Measurements from ENCODE around the gene ETV7. TPM values are rescaled to one million over a fixed set of nuclear protein-coding genes. Genes with fewer than 3 reads are reported as not detected.
"Not testable (repeated sequence)": the region's sequence is repeated elsewhere in the genome, so short reads cannot be mapped to it uniquely, and the experiment has no call there.

ETV7 gene
- total and polyA plus RNA-seq, 2 donors (not counting 1 experiment from before 2014, with no cell fraction given) = 0.96 to 2.0 TPM

DNA sequence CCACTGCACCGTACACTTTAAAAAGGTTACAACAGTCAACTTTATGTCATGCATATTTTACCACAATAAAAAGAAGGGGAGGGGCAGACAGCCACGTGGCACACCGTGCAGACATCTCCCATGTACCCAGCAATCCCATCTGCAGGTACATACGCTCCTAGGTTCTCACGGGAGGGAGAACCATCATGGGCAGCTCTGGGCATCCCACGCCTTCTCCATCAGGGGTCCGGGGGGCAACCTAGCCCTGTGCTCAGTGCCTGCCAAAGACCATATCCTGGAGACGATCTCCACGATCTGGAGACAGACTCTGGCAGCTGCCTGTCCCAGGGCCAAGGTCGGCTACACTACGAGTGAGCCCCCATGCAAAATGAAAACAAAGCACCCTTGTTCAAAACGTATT, 48.3 kb downstream of the ETV7 start:
- H3K4me3 ChIP-seq (ENCODE audit: control extremely low read depth in 1 of 5, extremely low read depth in 1 of 5, insufficient read depth in 1 of 5, low read depth in 2 of 5, low read length in 4 of 5) = no peak overlapping the region
- Mint-ChIP-seq H3K4me1 (peaks cover 22% of the 10 kb centered on the region), H3K27ac (no peak overlapping the region), H3K27me3 (peaks cover 32% of the 10 kb centered on the region), H3K9me3 (ENCODE audit: insufficient read depth) (no peaks in the 10 kb centered on the region), H3K4me3 (no peak overlapping the region)
- peaks cover 15 to 26% of the 10 kb centered on the region in 2 donors for H3K4me1 ChIP-seq (ENCODE audit: control insufficient read depth in 2 of 2, insufficient read depth in 2 of 2, low read length in 2 of 2)
- H3K4me2 ChIP-seq (replicated peaks; ENCODE audit: low read depth, low read length, poor library complexity, severe bottlenecking) = no peak overlapping the region
- POLR2A ChIA-PET = no interaction called here
- intact Hi-C loops (cut with micrococcal nuclease) = no loop called here
- CTCF ChIA-PET = no interaction called here
- H3K27me3 ChIP-seq (replicated peaks in 1 of 4; ENCODE audit: control extremely low read depth in 1 of 4, control insufficient read depth in 3 of 4, insufficient read depth in 4 of 4, low read length in 3 of 4) = peaks cover 0 to 17% (median 0%) of the 10 kb centered on the region in 4 experiments
- H3K79me2 ChIP-seq (ENCODE audit: control insufficient read depth, insufficient read depth, low read length) = no peaks in the 10 kb centered on the region
- ATAC-seq (ENCODE audit: low read depth) (no peak), DNase-seq (no peak)
- no peak overlapping the region for H3K9ac ChIP-seq (ENCODE audit: low read length)
- 88% methylated on average over 10 of the region's 12 CpGs for WGBS (ENCODE audit: insufficient coverage)
- H4K20me1 ChIP-seq (ENCODE audit: control insufficient read depth, insufficient read depth, low read length, poor library complexity, severe bottlenecking) = no peaks in the 10 kb centered on the region
- TF ChIP-seq, protein P1, sequence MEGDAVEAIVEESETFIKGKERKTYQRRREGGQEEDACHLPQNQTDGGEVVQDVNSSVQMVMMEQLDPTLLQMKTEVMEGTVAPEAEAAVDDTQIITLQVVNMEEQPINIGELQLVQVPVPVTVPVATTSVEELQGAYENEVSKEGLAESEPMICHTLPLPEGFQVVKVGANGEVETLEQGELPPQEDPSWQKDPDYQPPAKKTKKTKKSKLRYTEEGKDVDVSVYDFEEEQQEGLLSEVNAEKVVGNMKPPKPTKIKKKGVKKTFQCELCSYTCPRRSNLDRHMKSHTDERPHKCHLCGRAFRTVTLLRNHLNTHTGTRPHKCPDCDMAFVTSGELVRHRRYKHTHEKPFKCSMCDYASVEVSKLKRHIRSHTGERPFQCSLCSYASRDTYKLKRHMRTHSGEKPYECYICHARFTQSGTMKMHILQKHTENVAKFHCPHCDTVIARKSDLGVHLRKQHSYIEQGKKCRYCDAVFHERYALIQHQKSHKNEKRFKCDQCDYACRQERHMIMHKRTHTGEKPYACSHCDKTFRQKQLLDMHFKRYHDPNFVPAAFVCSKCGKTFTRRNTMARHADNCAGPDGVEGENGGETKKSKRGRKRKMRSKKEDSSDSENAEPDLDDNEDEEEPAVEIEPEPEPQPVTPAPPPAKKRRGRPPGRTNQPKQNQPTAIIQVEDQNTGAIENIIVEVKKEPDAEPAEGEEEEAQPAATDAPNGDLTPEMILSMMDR (IDR thresholded peaks at IDR 0.05) = no peak
- no peak for TF ChIP-seq EZH2 (IDR thresholded peaks at IDR 0.05; ENCODE audit: borderline replicate concordance, insufficient read depth, low read depth, low read length, poor library complexity, severe bottlenecking)
- no peaks in the 10 kb centered on the region for H3K36me3 ChIP-seq (replicated peaks in 1 of 2; ENCODE audit: control extremely low read depth in 1 of 2, control insufficient read depth in 1 of 2, extremely low read depth in 1 of 2, insufficient read depth in 2 of 2, low read length in 1 of 2)
- H2AFZ ChIP-seq (ENCODE audit: insufficient read depth, low read depth, low read length, poor library complexity, severe bottlenecking) = no peak overlapping the region
- H3K27ac ChIP-seq (ENCODE audit: low read length in 2 of 2) = no peak overlapping the region
- no peaks in the 10 kb centered on the region for H3K9me3 ChIP-seq (ENCODE audit: control extremely low read depth in 1 of 3, control insufficient read depth in 2 of 3, insufficient read depth in 1 of 3, low read length in 2 of 3)

DNA sequence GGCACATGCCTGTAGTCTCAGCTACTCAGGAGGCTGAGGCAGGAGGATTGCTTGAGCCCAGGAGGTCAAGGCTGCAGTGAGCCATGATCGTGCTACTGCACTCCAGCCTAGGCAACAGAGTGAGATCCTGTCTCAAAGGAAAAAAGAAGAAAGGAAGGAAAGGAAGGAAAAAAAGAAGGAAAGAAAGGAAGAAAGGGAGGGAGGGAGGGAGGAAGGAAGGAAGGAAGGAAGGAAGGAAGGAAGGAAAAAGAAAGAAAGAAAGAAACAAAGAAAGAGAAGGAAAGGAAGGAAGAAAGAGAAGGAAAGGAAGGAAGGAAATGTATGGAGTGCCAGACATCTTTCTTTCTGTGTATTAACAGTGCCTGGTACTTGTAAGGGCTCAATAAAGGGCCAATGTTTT, 49.2 kb downstream of the ETV7 start:
- 71% methylated on average over 1 of the region's 1 CpG for WGBS (ENCODE audit: insufficient coverage)
- intact Hi-C loops (cut with micrococcal nuclease) = not testable (repeated sequence)

More for the DNA sequence above, 49.2 kb downstream of the ETV7 start:
- H3K27ac Mint-ChIP-seq; POLR2A ChIA-PET; H3K9ac ChIP-seq (ENCODE audit: low read length); H3K36me3 ChIP-seq (replicated peaks in 1 of 2; ENCODE audit: control extremely low read depth in 1 of 2, control insufficient read depth in 1 of 2, extremely low read depth in 1 of 2, insufficient read depth in 2 of 2, low read length in 1 of 2); H3K4me3 ChIP-seq (ENCODE audit: control extremely low read depth in 1 of 5, extremely low read depth in 1 of 5, insufficient read depth in 1 of 5, low read depth in 2 of 5, low read length in 4 of 5); H2AFZ ChIP-seq (ENCODE audit: insufficient read depth, low read depth, low read length, poor library complexity, severe bottlenecking); H3K79me2 ChIP-seq (ENCODE audit: control insufficient read depth, insufficient read depth, low read length); H3K27ac ChIP-seq (ENCODE audit: low read length in 2 of 2); ATAC-seq (ENCODE audit: low read depth); H3K4me2 ChIP-seq (replicated peaks; ENCODE audit: low read depth, low read length, poor library complexity, severe bottlenecking); H3K9me3 ChIP-seq (ENCODE audit: control extremely low read depth in 1 of 3, control insufficient read depth in 2 of 3, insufficient read depth in 1 of 3, low read length in 2 of 3); CTCF ChIA-PET; H3K4me3 Mint-ChIP-seq; DNase-seq; H3K9me3 Mint-ChIP-seq (ENCODE audit: insufficient read depth); H4K20me1 ChIP-seq (ENCODE audit: control insufficient read depth, insufficient read depth, low read length, poor library complexity, severe bottlenecking): not testable (repeated sequence)
- Histone ChIP-seq H3K4me1 (ENCODE audit: control insufficient read depth in 2 of 2, insufficient read depth in 2 of 2, low read length in 2 of 2) (peaks cover 15 to 26% of the 10 kb centered on the region in 2 donors), H3K27me3 (replicated peaks in 1 of 4; ENCODE audit: control extremely low read depth in 1 of 4, control insufficient read depth in 3 of 4, insufficient read depth in 4 of 4, low read length in 3 of 4) (peaks cover 0 to 19% (median 0%) of the 10 kb centered on the region in 4 experiments)
- Mint-ChIP-seq H3K27me3 (peaks cover 33% of the 10 kb centered on the region), H3K4me1 (peaks cover 22% of the 10 kb centered on the region)

Data from B cell (primary cell).